Stimulated activated CD8-positive, alpha-beta memory T cell treated with anti-CD3 and anti-CD28 coated beads, Interleukin-12 subunit alpha, Interleukin-12 subunit beta, amount 100 ng/mL, for 24 hours (primary cell): ENCODE data around the gene CSNK1A1.
"Not testable (repeated sequence)": the region's sequence is repeated elsewhere in the genome, so short reads cannot be mapped to it uniquely, and the experiment has no call there.

Experiments used
- DNase-seq: peaks from one replicate; pipeline ENCODE4 v3.0.0-alpha.2; 2020; ENCODE audit errors: extremely low read depth

The CSNK1A1 gene

DNA sequence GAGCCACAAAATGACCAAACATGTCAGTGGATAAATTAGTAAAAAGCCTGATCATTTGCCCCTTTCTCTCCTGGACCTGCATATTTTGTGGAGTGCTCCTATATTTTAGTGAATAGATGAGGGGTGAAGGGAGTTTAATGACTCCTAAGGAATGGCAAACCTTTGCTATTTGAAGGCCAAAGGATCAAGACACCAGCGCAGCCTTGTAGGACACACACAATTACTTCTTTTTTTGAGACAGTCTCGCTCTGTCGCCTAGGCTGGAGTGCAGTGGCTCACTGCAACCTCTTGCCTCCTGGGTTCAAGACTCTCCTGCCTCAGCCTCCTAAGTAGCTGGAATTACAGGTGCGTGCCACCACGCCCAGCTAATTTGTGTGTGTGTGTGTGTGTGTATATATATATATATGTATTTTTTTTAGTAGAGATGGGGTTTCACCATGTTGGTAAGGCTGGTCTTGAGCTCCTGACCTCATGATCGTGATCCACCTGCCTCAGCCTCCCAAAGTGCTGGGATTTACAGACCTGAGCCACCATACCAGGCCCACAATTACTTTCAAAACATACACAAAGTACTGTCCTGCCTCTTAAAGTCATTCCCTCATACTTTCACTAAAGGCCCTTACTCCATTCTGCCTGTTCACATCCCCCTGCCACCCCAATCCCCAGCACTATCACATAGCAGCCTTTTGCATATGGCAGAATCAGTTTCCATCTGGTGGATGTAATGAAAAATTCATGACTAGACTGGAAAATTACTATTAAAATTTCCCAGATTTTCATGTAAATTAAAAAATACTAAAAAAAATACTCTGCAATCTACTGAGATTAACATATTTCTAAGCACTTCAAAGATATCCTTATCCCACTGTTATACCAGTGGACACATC is 60.4 kb downstream of the CSNK1A1 start:
- DNase-seq, result no peak

DNA sequence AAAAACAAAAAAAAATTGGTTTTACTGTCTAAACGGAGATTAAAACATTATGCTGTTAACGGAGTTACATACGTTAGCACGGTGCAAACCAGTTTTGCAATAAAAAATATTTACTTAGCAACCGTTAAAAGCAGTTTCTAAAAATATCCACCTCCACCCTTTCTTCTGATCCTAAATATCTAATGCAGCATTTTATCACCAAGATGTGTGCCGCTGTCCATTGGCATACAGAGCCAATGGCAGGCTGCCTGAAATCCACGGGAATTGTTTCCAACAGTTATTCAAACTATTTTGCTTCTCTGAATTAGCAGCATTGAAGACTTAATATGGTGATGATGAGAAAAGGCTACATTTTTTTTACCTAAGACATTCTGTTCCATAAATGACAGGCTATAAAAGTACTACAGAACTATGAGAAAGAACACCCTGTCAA is 61.6 kb downstream of the CSNK1A1 start:
- no peak for DNase-seq

DNA sequence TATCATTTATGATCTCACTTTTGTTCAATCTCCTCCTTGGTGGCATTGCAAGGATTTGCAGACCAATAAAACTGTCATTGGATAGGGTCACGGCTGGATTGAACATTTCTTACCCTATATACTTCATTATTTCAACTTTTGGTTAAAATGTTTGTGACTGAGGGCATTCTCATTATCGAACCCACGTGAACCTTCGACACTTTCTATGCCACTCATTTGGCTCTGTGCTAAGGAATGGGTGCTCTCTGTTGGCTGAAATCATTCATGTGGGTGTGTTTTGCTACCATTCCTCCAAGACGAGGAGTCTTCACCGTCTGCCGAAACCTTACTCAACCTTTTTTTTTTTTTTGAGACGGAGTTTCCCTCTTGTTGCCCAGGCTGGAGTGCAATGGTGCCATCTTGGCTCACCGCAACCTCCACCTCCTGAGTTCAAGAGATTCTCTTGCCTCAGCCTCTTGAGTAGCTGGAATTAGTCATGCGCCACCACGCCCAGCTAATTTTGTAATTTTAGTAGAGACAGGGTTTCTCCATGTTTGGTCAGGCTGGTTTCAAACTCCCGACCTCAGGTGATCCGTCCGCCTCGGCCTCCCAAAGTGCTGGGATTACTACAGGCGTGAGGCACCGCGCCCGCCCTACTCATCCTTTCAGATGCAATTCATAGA is 62.5 kb downstream of the CSNK1A1 start:
- DNase-seq, result no peak

DNA sequence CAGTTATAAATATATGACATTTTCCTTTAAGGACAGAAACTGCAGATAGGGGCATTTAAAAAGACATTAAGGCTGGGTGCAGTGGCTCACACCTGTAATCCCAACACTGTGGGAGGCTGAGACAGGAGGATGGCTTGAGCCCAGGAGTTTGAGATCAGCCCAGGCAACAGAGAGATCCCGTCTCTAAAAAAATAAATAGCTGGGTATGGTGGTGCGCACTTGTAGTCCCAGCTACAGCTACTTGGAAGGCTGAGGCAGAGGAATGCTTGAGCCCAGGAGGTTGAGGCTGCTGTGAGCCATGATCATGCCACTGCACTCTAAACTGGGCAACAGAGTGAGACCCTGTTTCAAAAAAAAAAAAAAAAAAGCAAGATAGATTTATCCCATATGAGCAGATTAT is 63.6 kb downstream of the CSNK1A1 start:
- DNase-seq, result no peak

DNA sequence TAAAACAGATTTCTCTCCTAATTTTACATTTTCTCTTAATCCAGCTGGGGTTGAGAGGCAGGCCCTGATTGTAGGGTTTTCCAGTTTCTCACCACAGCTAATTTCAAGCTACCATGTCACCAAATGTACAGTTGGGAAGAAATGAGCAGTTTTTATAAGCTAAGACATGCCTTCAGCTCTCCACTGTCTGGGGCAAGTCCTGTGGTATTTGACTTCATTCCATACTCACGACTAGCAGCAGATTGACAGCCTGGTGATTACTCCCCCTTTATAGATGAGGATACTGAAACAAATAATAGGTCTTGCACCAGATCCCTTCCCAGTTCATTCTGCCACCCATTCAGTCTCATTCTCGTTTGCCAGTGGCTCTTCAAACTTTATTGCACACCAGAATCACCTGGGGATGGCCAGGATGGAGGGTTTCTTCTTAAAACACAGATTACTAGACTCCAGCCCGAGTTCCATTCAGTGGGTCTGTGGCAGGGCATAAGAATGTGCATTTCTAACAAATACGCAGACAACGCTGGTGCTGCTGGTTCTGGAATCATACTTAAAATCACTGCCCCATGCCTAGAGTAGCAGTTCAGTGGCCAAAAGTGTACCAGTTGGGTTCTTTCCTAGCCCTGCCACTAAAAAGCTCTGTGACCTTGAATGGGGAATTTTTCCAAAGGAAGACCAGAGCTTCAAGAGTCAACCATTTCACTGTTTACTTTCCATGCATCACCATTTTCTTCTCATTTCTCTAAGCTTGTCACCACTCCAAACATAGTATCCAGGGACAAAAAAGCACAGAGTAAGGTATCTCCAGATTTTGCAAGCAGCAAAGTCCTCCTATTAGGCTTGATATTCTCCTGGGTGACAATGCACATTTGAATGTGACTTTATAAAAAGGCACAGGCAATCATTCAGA is 64.3 kb downstream of the CSNK1A1 start:
- no peak for DNase-seq

DNA sequence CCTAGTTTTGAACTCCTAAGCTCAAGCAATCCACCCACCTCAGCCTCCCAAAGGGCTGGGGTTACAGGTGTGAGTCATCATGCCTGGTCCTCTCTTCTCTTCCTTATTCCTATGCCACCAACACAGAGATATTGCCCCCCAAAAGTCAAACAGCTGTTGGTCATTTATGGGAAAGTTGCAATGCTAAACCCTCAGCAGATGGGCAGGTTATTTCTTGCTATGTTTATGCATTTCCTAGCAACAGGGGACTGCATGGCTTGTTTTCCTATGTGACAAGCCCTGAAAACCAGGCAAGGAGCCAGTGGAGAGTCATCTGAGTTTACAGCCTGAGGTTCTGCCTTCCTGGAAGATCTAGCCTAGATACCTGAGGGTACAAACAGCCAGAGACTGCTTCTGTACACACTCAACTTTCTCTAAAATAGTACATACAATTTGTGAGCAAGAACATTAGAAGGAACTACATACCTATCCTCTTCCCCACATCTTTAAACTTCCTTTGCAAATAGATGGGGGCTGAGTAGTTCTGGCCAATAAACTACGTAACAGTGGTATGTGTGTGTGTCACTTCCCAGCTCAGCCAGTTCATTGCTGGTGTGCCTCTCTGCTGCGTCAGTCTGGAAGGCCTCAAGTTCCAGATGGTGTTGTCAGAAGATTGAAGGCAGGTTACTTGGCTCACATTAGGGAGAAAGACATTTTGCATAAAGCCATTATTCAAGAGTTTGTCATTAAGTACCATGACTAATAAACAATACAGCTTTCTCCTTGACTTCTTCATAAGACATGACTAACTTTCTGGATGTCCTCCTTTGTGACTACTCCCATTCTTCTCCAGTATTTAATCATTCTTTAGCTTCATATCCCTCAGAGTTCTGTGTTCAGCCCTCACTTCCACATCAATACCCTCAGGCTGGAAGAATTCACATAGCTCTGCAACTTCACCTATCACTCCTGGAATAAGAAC is 65.3 kb downstream of the CSNK1A1 start:
- no peak for DNase-seq

DNA sequence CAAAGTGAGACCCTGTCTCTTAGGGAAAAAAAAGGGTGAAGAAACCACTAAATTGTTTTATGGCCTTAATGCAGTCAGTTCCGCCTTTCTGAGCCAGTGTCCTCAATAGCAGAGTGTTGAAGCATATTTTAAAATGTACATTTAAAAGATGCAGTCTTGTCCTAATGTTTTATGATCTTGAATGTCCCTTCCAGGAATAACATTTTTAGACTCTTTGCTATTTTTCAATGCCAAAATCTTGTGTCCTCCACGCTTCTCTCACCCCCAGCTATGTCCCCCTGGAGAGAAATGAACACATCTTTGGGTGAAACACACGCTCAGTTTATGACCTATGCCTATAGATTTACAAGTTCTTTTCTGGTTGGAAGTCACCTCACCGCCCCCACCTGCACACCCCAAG is 69.8 kb downstream of the CSNK1A1 start:
- no peak for DNase-seq

DNA sequence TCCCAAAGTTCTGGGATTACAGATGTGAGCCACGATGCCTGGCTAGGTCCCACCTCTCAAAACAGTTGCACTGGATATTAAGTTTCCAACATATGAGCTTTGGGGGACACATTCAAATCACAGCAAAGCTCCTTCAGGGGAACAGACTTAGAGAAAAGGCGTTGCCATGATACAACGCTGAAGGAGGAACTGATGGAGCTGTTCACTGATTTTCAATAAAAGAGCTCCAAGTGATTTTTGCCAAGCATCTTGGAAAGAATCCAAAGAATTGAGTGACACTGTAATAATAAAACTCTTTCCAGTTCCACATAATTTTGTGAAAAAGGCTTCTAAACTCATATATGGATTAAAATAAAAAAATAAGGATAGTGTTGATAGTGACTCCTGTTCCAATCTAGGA is 72.5 kb downstream of the CSNK1A1 start:
- no peak for DNase-seq

DNA sequence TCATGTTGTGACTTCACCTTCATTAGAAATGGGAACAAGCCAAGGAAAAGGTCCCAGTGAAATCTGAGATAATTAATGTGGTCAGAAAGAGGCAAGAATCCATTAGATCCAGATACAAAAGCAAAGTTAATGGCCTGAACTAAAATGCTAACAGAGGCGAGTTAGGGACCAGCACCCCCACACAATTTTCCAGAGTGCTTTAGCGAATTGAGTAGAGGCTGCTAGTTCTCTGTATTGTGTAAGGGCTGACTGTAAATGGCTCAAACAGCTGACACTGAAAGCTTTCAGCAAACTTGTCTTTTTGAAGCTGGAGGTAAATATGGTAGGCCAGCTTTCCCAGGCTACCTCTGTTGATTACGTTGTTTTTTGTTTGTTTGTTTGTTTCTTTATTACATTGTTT is 75.5 kb downstream of the CSNK1A1 start:
- DNase-seq, result no peak

DNA sequence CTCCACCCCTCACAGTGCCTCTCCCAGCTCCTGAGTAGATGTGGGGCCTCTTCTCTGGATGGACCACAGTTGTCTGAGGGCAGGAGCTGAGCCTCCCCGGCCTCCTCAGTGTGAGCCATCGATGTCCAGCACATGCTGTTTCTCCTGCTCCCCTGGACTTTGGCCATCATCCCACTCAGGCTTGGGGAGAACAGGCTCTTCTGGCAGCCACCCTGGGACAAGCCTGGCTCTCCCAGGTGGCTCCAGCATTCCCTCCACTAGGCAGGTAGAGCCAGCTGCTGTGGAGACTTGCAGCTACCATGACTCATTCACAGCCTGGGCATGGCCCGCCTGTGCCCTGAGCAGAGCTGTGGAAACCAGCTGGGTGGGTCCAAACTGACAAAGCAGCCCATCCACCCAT is 77.0 kb downstream of the CSNK1A1 start:
- DNase-seq, result no peak

DNA sequence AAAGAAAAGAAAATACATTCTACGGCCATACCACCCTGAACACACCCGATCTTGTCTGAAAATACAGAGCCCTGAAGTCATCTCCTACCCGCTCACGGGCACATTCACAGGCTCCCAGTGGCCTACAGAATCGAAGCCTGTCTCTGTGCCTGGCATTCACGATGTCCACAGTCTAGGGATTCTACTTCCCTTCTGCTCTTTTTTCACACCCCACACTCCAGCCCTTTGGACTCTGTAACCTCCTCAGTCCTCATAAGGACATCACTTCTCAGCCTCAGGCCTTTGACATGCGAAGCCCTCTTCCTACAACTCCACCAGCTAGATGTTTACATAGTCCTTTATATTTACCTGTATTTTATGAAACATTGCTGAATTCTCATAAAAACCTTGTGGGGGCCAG is 77.8 kb downstream of the CSNK1A1 start:
- no peak for DNase-seq

DNA sequence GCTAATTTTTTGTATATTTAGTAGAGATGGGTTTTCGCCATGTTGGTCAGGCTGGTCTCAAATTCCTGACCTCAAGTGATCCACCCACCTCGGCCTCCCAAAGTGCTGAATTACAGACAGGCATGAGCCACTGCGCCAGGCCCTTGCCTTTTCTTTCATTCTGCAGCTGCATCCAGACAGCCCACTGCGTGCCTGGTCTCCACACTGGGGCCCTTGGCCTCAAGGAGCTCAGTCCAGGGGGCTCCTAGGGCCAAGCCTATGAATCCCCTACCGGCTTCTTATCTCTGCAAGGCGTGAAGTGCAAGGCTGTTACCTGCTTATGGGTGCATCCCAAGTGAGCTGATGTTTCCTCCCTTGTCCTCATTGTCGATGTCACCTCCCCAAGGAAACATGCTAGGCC is 78.8 kb downstream of the CSNK1A1 start:
- DNase-seq, result no peak

DNA sequence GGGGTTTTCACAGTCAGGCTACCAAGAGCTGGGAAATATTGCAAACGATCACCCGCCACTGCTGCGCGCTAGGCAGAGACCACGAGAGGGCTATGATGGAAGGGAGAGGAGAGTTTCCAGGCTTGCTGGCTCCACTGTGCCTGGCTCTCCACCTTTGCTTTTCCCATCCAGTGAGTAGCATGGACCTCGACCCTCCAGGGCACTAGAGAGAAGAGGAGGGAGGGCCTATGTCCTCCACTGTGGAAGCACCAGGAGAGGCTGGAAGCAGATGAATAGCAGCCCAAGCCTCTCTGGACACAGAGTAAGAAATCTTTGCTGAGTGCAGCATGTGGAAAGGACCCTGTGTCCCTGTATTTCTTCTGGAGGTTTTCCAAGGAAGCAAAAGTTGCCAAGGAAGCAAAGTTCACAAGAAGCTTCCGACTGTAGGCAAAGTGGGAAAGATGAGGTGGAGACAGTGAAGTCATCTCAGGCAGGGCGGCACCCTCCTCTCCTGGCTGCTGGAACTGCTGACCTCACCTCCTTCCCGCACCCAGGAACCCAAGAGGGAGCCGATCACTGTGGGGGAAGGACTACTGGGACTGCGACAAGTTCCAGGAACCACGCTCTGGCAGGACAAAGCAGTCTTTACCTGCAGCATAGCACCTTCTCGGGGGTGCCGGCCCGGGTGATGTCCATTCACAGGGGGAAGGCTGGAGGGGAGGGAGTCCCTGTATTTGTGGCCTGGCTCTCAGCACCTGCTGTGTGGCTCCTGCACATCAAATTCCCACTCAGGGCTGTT is 79.6 kb downstream of the CSNK1A1 start:
- DNase-seq, result no peak

DNA sequence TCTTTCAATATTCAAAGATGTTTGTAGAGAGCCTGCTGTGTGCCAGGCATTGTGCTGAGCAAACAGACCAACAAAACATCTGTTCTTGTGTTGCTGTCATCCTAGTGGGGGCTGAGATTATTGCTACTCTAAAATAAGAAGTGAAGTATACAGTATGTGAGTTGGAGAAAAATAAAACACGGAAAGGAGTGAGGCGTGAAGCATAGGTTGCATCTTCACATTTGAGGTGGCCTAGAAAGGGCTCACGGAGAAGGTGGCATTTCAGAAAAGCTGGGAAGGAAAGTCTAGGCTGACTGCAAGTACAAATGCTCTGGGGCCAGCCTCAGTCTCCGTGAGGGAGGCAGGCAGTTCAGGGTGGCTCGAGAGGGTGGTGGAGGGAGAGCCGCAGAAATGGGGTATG is 80.3 kb downstream of the CSNK1A1 start:
- DNase-seq, result no peak

DNA sequence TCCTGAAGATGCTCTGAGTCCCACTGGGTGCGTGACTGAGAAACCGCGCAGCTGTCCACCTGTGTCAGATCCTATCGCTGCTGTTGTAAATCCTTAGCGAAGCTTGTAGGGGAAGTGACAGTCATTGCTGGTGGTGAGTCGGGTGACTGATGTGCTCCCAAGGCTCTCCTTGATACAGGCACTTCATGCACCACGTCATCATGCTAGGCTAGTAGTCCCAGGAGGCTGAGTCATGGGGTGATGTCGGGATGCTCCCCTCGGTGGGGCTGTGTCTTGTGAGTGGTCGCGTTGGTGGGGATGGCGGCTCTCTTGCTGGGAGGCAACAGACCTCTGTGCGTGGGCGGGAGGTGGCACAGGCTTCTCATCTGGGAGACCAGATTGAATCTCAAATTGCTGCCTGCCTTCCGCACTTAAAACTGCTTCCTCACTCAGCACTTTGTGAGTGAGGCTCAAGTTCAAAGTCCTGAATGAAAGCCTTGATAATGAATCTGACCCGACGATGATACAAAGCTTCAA is 84.7 kb downstream of the CSNK1A1 start:
- DNase-seq, result no peak

DNA sequence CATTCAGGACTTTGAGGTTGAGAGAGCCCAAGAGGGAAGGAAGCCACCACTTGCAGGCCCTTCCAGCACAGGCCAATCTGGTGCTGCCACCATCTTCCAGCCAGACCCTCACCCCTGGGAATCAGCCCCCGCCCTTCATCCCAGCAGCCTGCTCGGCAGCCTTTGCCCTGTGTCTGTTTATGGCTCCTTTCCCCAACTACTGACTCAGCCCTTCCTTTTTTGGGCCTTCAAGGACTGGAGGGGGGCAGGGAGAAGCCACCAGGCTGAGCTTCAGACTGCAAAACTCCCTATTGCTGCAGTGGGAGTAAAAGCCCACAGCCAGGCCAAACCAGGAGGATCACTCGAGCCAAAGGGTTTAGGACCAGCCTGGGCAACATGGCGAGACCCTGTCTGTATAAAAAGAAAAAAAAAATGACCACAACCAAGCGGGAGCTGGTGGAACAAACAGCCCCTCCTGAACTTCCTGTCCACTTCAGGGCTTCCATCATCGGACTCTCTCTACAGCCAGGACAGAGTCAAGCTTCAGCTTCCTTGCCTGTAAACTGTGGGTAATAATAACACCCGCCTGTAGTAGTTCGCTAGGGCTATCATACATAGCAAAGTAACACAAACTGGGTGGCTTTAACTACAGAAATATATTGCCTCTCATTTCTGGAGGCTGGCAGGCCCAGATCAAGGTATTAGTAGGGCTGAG is 86.3 kb downstream of the CSNK1A1 start:
- no peak for DNase-seq

DNA sequence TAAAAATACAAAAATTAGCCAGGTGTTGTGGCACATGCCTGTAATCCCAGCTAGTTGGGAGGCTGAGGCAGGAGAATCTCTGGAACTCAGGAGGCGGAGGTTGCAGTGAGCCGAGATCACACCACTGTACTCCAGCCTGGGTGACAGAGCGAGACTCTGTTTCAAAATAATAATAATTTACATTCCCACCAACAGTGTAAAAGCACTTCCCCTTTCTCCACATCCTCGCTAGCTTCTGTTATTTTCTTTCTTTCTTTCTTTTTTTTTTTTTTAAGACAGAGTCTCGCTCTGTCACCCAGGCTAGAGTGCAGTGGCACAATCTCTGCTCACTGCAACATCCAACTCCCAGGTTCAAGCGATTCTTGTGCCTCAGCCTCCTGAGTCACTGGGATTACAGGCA is 89.3 kb downstream of the CSNK1A1 start:
- not testable (repeated sequence) for DNase-seq

DNA sequence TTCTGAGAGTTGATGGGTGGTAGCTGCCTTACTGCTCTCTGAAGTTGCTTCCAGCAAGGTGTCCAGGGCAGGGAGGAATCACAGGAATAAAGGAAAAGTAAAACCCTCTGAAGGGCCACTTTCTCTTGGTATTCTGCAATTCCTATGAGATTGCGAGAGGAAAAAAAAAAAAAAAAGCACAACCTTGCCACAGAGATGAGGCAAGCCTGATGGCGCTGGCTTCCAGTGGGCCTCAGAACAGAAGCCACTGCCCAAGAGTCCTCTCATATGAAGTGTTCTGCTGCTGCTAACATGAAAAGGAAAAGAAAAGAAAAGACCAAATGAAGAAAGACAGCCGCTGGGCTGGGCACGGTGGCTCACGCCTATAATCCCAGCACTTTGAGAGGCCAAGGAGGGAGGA is 91.3 kb downstream of the CSNK1A1 start:
- DNase-seq, result no peak

DNA sequence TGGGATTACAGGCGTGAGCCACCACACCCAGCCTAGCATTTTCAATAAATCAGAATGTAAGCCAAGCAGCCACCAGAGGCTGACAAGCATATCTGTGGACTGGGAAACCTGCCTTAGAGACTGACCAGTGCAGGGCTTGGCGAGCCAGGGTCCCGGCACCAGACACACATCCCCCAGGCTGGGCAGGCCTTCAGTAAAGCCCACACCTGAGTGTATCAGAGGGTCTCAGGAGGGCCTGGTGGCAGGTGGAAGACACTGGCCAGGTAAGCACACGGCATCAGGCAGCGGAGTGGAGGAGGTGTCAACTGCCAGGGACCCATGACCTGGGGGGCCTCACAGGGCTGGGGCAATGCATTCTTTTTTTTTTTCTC is 93.9 kb downstream of the CSNK1A1 start:
- DNase-seq, result no peak
